ENCODE data around the gene ELMO2. TPM values are rescaled to one million over a fixed set of nuclear protein-coding genes. Genes with fewer than 3 reads are reported as not detected.

Gene ELMO2
- total and polyA plus RNA-seq, 2 of the 4 experiments (the other 2 are of a cell fraction), result 29.2 to 52.7 TPM

GRCh38 chr20:46411637-46412036, 5.2 kb upstream of the ELMO2 start:
- Histone ChIP-seq H3K36me3 (ENCODE audit: control insufficient read depth, insufficient read depth, low read length) (no peaks in the 10 kb centered on the region), H3K4me1 (ENCODE audit: control insufficient read depth, insufficient read depth, low read length) (peaks cover 3% of the 10 kb centered on the region; the same call in 1 of the 2 replicates), H3K9ac (ENCODE audit: low read depth, low read length) (no peak overlapping the region), H3K4me2 (ENCODE audit: low read depth, low read length) (no peak overlapping the region), H2BK20ac (ENCODE audit: low read depth, low read length) (no peak overlapping the region), H2BK120ac (ENCODE audit: low read depth, low read length) (no peak overlapping the region), H3K9me3 (ENCODE audit: control insufficient read depth, insufficient read depth, low read length) (no peaks in the 10 kb centered on the region), H2BK15ac (ENCODE audit: low read depth, low read length) (no peak overlapping the region), H2BK5ac (ENCODE audit: low read depth, low read length, poor library complexity, severe bottlenecking) (no peak overlapping the region), H4K5ac (ENCODE audit: low read depth, low read length) (no peak overlapping the region), H3K79me1 (ENCODE audit: low read depth in 1 of 2, low read length in 2 of 2) (0 out of 4 replicates have a peak, but pooled peaks cover 0 to 2% of the 10 kb centered on the region in 2 experiments), H3K27ac (ENCODE audit: insufficient read depth, low read length) (no peak overlapping the region), H3K9me1 (ENCODE audit: insufficient read depth, low read length) (no peaks in the 10 kb centered on the region), H3K14ac (replicated peaks; ENCODE audit: low read depth, low read length) (no peak overlapping the region), H3K23ac (ENCODE audit: low read depth, low read length) (no peak overlapping the region), H3K27me3 (ENCODE audit: control insufficient read depth, insufficient read depth, low read length) (peaks cover 18% of the 10 kb centered on the region), H4K20me1 (ENCODE audit: insufficient read depth, low read length) (no peaks in the 10 kb centered on the region), H3K4ac (ENCODE audit: low read depth, low read length) (no peak overlapping the region), H4K8ac (ENCODE audit: low read depth in 2 of 2, low read length in 2 of 2) (no peak overlapping the region), H3K4me3 (ENCODE audit: insufficient read depth, low read depth, low read length) (no peak overlapping the region), H2AK5ac (ENCODE audit: low read depth, low read length) (no peak overlapping the region), H2AFZ (replicated peaks; ENCODE audit: low read length, poor library complexity) (no peak overlapping the region), H4K91ac (ENCODE audit: insufficient read depth, low read depth, low read length) (no peak overlapping the region), H3K18ac (ENCODE audit: low read depth, low read length) (no peak overlapping the region), H3K56ac (ENCODE audit: extremely low read depth, insufficient read depth, low read length) (no peak overlapping the region), H2AK9ac (replicated peaks; ENCODE audit: low read depth, low read length, poor library complexity) (no peak overlapping the region)
- in situ Hi-C loops (cut with MboI; ENCODE audit: low sequenced_read_pairs), result no loop called here
- intact Hi-C loops (cut with micrococcal nuclease), result loop anchor here (1.0 kb wide), 1 partner anchor 279 kb away; no protein-coding TSS in a partner anchor
- ChIA-PET CTCF (interaction anchor here (0.7 kb wide), 1 partner anchor 97 kb away, joined by 3 read pairs; no protein-coding TSS in a partner anchor), POLR2A (ENCODE audit: unreplicated experiment) (no interaction called here)
- TF ChIP-seq POLR2A (IDR thresholded peaks at IDR 0.05; ENCODE audit: low read depth, low read length) (no peak), RFX5 (IDR thresholded peaks at IDR 0.05; ENCODE audit: low read depth, low read length) (no peak), ELK1 (IDR thresholded peaks at IDR 0.05; ENCODE audit: borderline replicate concordance, low read depth, low read length) (no peak), CHD1 (IDR thresholded peaks at IDR 0.05; ENCODE audit: low read depth, low read length) (no peak), CEBPB (IDR thresholded peaks at IDR 0.05; ENCODE audit: low read depth, low read length) (no peak), RAD21 (IDR thresholded peaks at IDR 0.05; ENCODE audit: low read length) (no peak), NFE2L2 (IDR thresholded peaks at IDR 0.05; ENCODE audit: low read depth, low read length) (no peak), RCOR1 (IDR thresholded peaks at IDR 0.05; ENCODE audit: insufficient replicate concordance, low read length) (no peak)
- TF ChIP-seq, protein P1, sequence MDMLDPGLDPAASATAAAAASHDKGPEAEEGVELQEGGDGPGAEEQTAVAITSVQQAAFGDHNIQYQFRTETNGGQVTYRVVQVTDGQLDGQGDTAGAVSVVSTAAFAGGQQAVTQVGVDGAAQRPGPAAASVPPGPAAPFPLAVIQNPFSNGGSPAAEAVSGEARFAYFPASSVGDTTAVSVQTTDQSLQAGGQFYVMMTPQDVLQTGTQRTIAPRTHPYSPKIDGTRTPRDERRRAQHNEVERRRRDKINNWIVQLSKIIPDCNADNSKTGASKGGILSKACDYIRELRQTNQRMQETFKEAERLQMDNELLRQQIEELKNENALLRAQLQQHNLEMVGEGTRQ (IDR thresholded peaks at IDR 0.05; ENCODE audit: low read depth, low read length), result no peak
- WGBS, 2 experiments (ENCODE audit: extremely low coverage in 2 of 2, insufficient read length in 1 of 2), result 80% methylated on average over 1 of the region's 3 CpGs; no CpG with 5 or more reads in 1 of the 2 experiments
- ATAC-seq (ENCODE audit: low read depth) (no peak), DNase-seq (no peak)
- dilution Hi-C loops (cut with HindIII; ENCODE audit: low sequenced_read_pairs, unreplicated experiment), result no loop called here
- no TSS peak for BruUV-seq (replicated peaks)
